Neural cell (in vitro differentiated cells): Measurements from ENCODE around the gene MVD. TPM values are rescaled to one million over a fixed set of nuclear protein-coding genes. Genes with fewer than 3 reads are reported as not detected.

Source experiments
- H2AFZ ChIP-seq: fragments of 200-600, 300-800 bp; sonication (generic), shearing (Covaris generic); 2 replicates; pipeline ENCODE4 v1.6.0; 2014; ENCODE audit warnings: low read depth, mild to moderate bottlenecking, antibody characterized with exemption, low read length, moderate library complexity
- H3F3A ChIP-seq: fragments of 200-600 bp; shearing (Covaris generic); 2 replicates; pipeline ENCODE4 v1.6.1; 2016; ENCODE audit warnings: mild to moderate bottlenecking, moderate library complexity, mixed read lengths, antibody characterized with exemption, low read length; ENCODE audit not compliant: insufficient read depth, poor library complexity, severe bottlenecking
- H3K27ac ChIP-seq: fragments of 200-600, 300-800 bp; sonication (generic), shearing (Covaris generic); 2 replicates; pipeline ENCODE4 v1.5.1; 2014; ENCODE audit warnings: mild to moderate bottlenecking, low read length, moderate library complexity
- H3K27me3 ChIP-seq: fragments of 300-800, 200-600 bp; sonication (generic), shearing (Covaris generic); 2 replicates; pipeline ENCODE4 v1.6.0; 2014; ENCODE audit warnings: mild to moderate bottlenecking, low read depth, low read length, moderate library complexity; ENCODE audit not compliant: insufficient read depth
- H3K36me3 ChIP-seq: fragments of 300-800, 200-600 bp; sonication (generic), shearing (Covaris generic); 2 replicates; pipeline ENCODE4 v1.5.1; 2014; ENCODE audit warnings: mild to moderate bottlenecking, antibody characterized with exemption, low read length, moderate library complexity; ENCODE audit not compliant: insufficient read depth
- H3K4me2 ChIP-seq: fragments of 300-800, 200-600 bp; sonication (generic), shearing (Covaris generic); 2 replicates; pipeline ENCODE4 v1.6.0; 2014; ENCODE audit warnings: mild to moderate bottlenecking, low read length
- H3K4me3 ChIP-seq: fragments of 300-800, 200-600 bp; sonication (generic), shearing (Covaris generic); 2 replicates; pipeline ENCODE4 v1.5.1; 2014; ENCODE audit warnings: mild to moderate bottlenecking, low read length, moderate library complexity
- H3K79me2 ChIP-seq: fragments of 200-600 bp; shearing (Covaris generic); replicated peaks from 2 replicates; pipeline ENCODE4 v1.6.0; 2014; ENCODE audit warnings: mild to moderate bottlenecking, low read length, moderate library complexity; ENCODE audit not compliant: insufficient read depth
- H3K9ac ChIP-seq: fragments of 300-800, 200-600 bp; sonication (generic), shearing (Covaris generic); 2 replicates; pipeline ENCODE4 v1.6.1; 2016; ENCODE audit warnings: mild to moderate bottlenecking, low read length, mixed read lengths
- H3K9me2 ChIP-seq: fragments of 200-600 bp; shearing (Covaris generic); 2 replicates; pipeline ENCODE4 v1.6.1; 2016; ENCODE audit warnings: mild to moderate bottlenecking, low read length, mixed read lengths; ENCODE audit not compliant: insufficient read depth
- H3K9me3 ChIP-seq: fragments of 200-600, 300-800 bp; sonication (generic), shearing (Covaris generic); 2 replicates; pipeline ENCODE4 v1.6.1; 2016; ENCODE audit warnings: mild to moderate bottlenecking, mixed run types, low read length, moderate library complexity, mixed read lengths
- H4K20me1 ChIP-seq: fragments of 200-600 bp; shearing (Covaris generic); 2 replicates; pipeline ENCODE4 v1.6.1; 2016; ENCODE audit warnings: mild to moderate bottlenecking, mixed run types; ENCODE audit not compliant: insufficient read depth
- CTCF ChIP-seq: fragments of 450-650 bp; IDR thresholded peaks from 2 replicates; pipeline ENCODE4 v1.5.1; 2014; ENCODE audit warnings: antibody characterized with exemption, mild to moderate bottlenecking, moderate library complexity; ENCODE audit not compliant: poor library complexity, severe bottlenecking
- EP300 ChIP-seq: fragments of 450-650 bp; conservative IDR thresholded peaks from 2 replicates; pipeline ENCODE4 v1.6.1; 2014; ENCODE audit warnings: antibody characterized with exemption, mild to moderate bottlenecking, moderate library complexity; ENCODE audit not compliant: poor library complexity, severe bottlenecking
- EZH2 ChIP-seq: fragments of 200-600, 300-800 bp; shearing (Covaris generic), sonication (generic); IDR thresholded peaks from 2 replicates; pipeline ENCODE4 v1.6.1; 2014; ENCODE audit warnings: antibody characterized with exemption, low read length, borderline replicate concordance, mild to moderate bottlenecking; ENCODE audit not compliant: insufficient read depth, poor library complexity, severe bottlenecking
- MXI1 ChIP-seq: fragments of 450-650 bp; conservative IDR thresholded peaks from 2 replicates; pipeline ENCODE4 v1.6.1; 2014; ENCODE audit warnings: antibody characterized with exemption, mild to moderate bottlenecking; ENCODE audit not compliant: poor library complexity, severe bottlenecking
- POLR2AphosphoS5 ChIP-seq: IDR thresholded peaks from 2 replicates; pipeline ENCODE4 v1.6.1; 2012
- RAD21 ChIP-seq: fragments of 450-650 bp; conservative IDR thresholded peaks from 2 replicates; pipeline ENCODE4 v1.6.1; 2014; ENCODE audit warnings: antibody characterized with exemption, mild to moderate bottlenecking, moderate library complexity
- REST ChIP-seq: IDR thresholded peaks from 2 replicates; pipeline ENCODE4 v1.6.1; 2012; ENCODE audit warnings: borderline replicate concordance
- SMC3 ChIP-seq: fragments of 450-650 bp; conservative IDR thresholded peaks from 2 replicates; pipeline ENCODE4 v1.6.1; 2014; ENCODE audit warnings: antibody characterized with exemption, mild to moderate bottlenecking, moderate library complexity; ENCODE audit not compliant: poor library complexity
- TAF1 ChIP-seq: IDR thresholded peaks from 2 replicates; pipeline ENCODE4 v1.6.1; 2012; ENCODE audit warnings: low read depth
- polyA plus RNA-seq: library from polyadenylated mRNA; depleted of rRNA; stranded (reverse); fragments of >200 nt; gene quantifications from 2 replicates; pipeline ENCODE4 v1.2.3, GENCODE V29; 2014

MVD gene
- polyA plus RNA-seq, 1 donor from 2014 or later = 232 TPM

- H3K9me3 ChIP-seq = no peaks in the 10 kb centered on the region
- TF ChIP-seq EP300 (no peak), MXI1 (no peak), POLR2AphosphoS5 (no peak), TAF1 (no peak), CTCF (no peak), RAD21 (no peak), EZH2 (no peak), SMC3 (no peak), REST (no peak)
- no peak overlapping the region for H3K4me3 ChIP-seq
- no peaks in the 10 kb centered on the region for H3F3A ChIP-seq
- no peak overlapping the region for H2AFZ ChIP-seq
- no peaks in the 10 kb centered on the region for H3K79me2 ChIP-seq
- no peak overlapping the region for H3K9ac ChIP-seq
- no peaks in the 10 kb centered on the region for H3K36me3 ChIP-seq
- H4K20me1 ChIP-seq = no peaks in the 10 kb centered on the region
- H3K27ac ChIP-seq = no peak overlapping the region
- no peak overlapping the region for H3K4me2 ChIP-seq
- H3K9me2 ChIP-seq = no peaks in the 10 kb centered on the region
- no peaks in the 10 kb centered on the region for H3K27me3 ChIP-seq
Observed at GRCh38 chr16:88614818-88615580, 47.9 kb downstream of the MVD start.

GRCh38 chr16:88613911-88614817 lies 48.7 kb downstream of the MVD start:
- Histone ChIP-seq H3K9ac (no peak overlapping the region), H3K4me2 (no peak overlapping the region), H3K79me2 (no peaks in the 10 kb centered on the region), H3K4me3 (no peak overlapping the region), H4K20me1 (no peaks in the 10 kb centered on the region), H3K27ac (no peak overlapping the region), H3K36me3 (no peaks in the 10 kb centered on the region), H3K9me2 (no peaks in the 10 kb centered on the region), H3K9me3 (no peaks in the 10 kb centered on the region), H2AFZ (no peak overlapping the region), H3F3A (no peaks in the 10 kb centered on the region), H3K27me3 (no peaks in the 10 kb centered on the region)
- no peak for TF ChIP-seq EZH2
- TF ChIP-seq SMC3 = no peak
- no peak for TF ChIP-seq TAF1
- TF ChIP-seq POLR2AphosphoS5 = no peak
- TF ChIP-seq EP300 = no peak
- no peak for TF ChIP-seq REST
- TF ChIP-seq MXI1 = no peak
- TF ChIP-seq RAD21 = no peak
